GM18861 (cell line): ENCODE results near the gene LAYN.

Source experiments
- ATAC-seq: cut with Tn5 transposase; IDR thresholded peaks from one replicate; pipeline ENCODE4 v1.9.1; 2021; ENCODE audit not compliant: unreplicated experiment

LAYN gene, protein sequence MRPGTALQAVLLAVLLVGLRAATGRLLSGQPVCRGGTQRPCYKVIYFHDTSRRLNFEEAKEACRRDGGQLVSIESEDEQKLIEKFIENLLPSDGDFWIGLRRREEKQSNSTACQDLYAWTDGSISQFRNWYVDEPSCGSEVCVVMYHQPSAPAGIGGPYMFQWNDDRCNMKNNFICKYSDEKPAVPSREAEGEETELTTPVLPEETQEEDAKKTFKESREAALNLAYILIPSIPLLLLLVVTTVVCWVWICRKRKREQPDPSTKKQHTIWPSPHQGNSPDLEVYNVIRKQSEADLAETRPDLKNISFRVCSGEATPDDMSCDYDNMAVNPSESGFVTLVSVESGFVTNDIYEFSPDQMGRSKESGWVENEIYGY

DNA sequence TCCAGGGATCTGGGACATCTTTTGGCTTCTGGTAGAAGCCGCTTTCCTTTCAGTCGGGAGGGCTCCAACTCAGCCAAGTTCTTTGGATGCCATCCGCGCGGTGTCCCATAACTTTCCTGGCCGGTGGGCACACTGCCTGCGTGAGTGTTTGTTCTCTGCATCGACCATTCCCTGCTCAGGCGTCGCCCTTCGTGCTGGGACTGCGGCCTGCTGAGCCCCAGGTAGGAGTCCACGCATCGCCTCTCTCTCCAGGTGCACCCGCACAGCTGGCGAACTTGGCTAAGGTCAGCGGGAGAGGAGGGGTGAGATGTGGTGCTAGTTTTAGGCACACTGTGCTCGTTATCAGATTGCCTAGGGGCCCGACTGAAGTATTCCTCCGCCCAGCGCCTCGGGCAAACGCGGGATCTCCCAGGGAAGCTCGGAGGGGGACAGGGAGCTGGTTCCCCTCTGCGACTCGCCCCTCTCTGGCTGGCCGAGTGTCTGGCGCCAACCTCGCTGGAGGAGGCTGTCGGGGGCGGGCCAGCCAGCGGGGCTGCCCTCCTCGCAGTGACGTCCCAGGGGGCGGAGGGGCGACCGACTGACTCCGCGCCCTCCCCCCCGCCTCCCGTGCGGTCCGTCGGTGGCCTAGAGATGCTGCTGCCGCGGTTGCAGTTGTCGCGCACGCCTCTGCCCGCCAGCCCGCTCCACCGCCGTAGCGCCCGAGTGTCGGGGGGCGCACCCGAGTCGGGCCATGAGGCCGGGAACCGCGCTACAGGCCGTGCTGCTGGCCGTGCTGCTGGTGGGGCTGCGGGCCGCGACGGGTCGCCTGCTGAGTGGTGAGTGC is at the start of gene LAYN:
Gene LAYN (plus strand): TSS at position 607 of the 823 bp plus-strand sequence. CDS start 124 bp downstream, at position 731.
- no peak for ATAC-seq

DNA sequence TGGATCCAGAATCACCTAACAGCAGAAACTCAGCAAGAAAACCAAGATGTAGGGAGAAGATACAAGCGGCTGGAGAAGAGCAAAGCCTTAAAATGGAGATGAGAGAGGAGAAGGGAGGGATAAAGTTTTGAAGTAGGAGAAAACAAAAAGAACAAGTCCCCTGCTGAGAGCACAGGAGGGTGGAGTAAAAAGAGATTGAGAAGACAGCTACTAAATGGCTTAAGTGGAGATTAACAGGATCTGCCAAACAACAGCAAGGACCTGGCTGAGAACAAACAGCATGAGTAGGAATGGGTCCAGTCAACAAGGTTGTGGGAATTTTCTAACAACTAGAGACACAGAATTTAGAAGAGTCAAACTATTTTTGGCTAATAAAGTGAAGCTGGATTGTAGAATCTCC is 46.5 kb upstream of the LAYN start:
- ATAC-seq: no peak

DNA sequence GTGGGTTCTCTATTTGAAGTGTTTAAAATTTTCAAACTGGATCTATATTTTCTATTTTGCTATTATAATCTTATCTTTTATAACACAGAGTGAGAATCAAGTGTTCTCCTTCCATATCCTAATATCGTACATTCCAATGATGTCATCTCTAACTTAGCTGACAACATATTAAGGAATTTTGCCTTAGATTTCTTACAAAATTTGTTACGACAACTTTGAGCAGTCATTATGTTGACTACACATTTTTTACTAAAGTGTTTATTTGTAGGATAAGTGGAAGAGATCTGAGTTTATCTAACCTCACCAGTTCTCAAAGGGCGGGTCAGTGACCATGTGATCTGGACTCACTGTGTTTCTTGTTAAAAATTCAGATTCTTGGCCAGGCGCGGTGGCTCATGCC is 41.0 kb upstream of the LAYN start:
- ATAC-seq: no peak

DNA sequence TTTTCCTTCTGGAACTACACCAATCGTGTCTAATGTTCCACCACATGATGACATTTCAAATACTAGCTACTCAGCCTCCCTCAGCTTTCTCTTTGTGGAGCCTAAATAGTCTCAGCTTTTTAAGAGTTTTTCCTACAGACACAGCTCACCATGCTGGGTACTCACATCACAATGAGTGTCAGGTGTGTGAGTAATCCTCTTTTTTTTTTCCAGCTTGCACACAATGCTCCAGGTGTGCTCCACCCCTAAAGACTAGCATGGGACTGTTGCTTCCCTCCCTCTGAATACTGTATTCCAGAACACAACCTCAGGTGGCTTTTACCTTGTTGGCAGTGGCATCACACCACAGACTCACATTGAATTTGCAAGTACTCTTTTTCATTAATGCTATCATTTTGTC is 40.0 kb upstream of the LAYN start:
- no peak for ATAC-seq

DNA sequence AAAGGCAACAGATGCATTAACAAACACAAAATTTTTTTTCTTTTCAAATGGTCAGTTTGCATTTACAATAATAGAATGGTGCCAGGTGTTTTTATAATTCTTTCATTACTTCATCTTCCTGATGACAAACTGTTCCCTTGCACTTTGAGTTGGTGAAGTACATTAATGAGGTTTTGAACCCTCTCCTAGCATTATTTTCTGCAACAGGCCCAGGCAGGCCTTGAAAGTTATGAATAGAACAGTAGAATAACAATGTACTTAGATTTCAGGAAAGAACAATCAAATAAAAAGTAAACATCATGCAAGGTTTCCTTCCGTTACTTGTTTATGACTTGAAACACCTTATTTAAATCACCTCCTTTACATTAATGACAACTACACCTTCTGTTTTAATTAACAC is 37.9 kb upstream of the LAYN start:
- no peak for ATAC-seq

DNA sequence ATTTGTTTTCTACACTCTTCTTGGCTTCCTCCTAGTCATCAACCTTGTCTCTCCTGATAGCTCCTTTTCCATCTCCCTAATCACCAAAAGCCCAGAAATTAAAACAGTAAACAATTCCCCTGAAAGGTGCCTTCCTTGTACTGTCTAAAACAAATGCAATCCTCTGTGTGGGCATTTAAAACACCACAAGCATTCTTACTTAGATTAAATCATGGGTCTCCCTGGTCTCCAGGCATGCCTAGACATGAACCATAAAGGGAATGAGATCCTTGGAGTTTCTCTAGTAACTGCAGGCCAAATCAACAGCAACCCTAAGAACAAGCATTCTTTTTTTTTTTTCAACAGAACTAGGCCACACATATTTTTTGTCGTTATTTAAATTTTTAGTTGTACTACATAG is 30.2 kb upstream of the LAYN start:
- ATAC-seq: no peak

DNA sequence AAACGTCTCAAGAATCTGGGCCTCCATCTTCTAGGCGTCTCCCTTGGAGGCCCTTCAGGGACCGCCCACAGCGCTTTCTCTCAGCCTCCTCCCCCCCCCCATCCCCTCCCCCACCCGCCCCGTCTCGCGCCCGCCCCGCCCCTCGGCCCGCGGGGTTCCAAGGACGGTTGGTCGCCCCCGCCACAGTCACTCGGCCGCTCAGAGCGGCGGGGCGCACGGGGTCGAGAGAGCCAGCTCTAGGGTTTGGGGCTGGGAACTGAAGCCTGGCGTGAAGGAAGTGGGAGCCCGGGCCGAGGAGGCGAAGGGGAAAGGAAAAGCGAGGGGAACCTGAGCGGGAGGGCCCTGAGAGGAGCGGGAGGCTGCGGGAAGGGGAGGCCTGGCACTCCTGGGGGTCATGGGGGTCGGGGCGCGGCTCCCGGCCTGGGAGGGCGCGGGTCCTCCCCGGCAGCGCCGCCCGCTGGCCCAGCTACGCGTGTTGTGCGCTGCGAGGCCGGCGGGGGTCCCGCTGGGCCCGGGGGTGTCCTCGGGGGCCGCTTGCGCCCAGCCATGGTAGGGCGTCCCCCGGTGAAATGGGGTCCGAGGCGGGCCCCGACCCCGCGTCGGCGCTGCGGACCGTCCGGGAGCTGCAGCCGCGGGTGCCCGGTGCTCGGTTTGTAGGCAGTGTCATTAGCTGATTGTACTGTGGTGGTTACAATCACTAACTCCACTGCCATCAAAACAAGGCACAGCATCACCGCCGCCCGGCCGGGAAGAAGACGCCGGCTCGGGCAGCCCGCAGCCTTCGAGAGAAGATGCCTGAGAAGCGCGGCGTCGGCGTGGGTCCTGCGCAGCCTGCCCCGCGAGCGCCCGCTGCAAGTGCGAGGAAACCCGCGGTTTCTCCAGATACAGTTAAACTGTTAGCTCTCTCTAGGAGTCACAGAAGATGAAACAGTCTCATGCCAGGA is 28.0 kb upstream of the LAYN start, which contains the start of gene BTG4:
Gene BTG4 (minus strand): TSS at position 91 of the 944 bp plus-strand sequence. CDS start 13,610 bp downstream, outside the sequence.
- no peak for ATAC-seq

DNA sequence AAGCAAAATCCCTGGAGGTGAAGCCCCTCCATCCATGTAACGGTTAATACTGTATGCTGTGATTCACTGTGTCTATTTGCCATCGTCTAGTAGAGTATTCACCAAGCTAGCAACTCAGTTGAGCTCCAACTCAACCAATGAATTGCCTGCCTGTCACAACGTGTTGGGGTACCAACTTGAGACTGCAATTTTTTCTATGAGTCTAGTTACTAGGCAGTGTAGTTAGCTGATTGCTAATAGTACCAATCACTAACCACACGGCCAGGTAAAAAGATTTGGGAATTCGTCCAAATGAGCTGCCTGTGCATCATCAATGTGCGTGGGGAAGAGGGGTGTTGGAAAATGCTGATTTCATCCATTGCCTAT is 27.3 kb upstream of the LAYN start:
- no peak for ATAC-seq

DNA sequence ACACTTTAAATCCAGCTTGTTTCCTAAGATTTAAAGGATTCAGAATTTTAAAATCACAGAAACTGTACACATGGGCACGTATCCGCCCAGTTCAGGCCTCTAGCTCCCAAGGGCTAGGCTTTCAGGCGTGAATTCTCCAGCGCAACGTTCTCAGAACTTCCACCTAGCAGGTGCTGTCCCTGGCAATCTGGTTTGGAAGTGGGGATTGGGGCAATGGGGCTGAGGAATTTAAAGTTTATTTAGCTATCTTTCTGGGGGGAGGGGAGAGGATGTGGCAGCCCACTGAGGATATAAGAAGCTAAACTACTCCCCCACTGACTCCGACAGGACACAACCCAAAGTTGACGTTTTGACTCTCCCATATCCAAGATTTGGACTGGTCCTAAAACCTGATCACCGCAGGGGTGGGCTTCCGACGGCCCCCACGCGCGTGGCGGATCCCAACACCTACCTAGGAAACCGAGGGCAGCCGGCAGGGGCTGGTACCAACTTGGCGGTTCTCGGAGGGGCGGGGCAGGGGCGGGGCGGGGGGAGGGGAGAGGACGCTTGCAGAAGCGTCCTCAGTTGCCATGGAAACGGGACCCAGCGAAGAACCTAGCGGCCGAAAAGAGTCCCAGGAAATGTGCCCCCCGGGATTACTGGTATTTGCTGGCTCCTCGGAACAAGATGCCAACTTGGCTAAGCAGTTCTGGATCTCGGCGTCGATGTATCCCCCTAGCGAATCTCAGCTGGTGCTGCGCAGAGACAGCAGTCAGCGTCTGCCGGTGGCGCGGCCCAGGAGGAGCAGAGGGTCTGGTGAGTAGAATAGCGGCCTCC is 26.1 kb upstream of the LAYN start, which contains the start of gene HOATZ:
Gene HOATZ (plus strand): TSS at position 563 of the 816 bp plus-strand sequence. CDS start 7 bp downstream, at position 570.
- ATAC-seq: no peak

DNA sequence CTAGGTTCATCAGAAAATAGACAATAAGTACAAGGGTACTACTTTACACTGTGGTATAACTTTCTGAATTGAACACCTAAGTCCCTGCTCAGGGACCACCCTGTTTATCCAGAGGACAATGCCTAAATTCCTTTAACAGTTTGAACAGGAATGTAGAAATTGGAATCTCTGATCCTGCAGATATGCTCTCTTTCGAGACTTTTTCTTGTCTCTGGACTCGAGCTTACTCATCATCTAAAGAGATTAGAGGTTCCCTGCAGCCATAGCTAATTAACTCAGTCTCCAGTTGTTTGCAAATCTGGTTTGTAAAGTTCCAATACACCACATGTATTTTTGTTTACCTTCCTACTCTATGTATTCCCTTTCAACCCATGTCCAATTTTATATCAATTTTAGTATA is 24.9 kb upstream of the LAYN start:
- no peak for ATAC-seq

DNA sequence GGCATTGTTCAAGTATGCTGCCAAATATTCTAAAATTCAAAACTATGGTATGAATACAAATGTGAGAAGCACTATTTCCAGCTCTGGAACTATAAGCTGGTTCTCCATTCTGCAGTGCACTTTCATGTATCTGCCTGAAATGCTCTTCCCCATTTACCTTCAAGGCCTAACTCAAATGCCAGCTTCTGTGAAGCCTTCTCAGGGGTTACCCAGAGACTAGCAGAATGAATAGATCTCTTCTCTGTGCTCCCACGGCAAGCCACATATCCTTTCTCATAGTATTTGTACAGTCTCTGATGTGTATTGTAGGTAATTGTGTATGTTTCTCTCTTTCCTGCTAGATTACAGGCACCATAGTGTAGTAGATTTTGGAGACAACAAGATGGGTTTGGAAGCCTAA is 21.9 kb upstream of the LAYN start:
- ATAC-seq: no peak

DNA sequence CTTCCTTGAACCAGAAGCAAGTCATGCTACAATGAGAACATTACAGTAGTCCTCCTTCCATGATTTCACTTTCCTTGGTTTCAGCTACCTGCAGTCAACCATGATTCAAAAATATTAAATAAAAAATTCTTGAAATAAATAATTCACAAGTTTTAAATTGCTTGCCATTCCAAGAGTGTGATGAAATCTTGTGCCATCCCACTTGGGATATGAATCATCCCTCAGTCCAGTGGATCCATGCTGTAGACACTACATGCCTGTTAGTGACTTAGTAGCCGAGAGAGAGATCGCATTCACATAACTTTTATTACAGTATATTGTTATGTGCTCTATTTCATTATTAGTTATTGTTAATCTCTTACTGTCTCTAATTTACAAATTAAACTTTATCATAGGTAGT is 20.0 kb upstream of the LAYN start:
- ATAC-seq: no peak

DNA sequence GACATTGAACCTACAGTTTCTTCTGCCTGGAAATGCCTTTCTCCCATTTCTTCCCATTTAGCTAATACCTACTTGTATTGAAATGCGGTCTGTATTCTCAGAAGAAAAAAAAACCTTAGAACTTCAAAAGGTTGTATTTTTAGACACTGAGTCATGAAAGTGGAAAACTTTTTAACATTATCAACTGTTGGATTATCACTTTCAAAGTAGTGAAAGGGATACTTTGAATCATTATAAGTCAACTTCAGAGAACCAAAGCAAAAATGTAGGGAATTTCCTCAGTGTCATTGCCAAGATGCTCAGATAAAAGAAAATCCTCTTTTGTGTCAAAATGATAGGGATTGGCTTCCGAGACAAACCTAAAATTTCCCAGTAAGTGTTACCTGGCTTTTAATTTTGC is 19.4 kb upstream of the LAYN start:
- no peak for ATAC-seq

DNA sequence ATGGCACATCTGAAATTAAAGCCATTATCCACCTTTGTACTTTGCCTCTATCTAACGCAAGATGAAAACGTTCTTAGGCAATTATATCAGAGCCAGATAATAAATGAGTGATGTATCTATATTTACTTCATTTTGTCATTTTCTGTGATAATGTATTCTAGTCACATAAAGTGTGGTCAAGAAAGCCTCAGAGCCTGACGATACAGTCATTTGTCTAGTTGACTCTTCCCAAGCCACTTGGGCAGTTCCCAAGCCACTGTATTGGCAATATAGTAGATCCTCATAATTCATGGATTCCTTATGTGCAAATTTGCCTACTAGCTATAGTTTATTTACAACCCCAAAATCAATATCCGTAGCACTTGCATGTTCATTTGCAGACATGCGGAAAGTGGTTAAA is 18.1 kb upstream of the LAYN start:
- ATAC-seq: no peak

DNA sequence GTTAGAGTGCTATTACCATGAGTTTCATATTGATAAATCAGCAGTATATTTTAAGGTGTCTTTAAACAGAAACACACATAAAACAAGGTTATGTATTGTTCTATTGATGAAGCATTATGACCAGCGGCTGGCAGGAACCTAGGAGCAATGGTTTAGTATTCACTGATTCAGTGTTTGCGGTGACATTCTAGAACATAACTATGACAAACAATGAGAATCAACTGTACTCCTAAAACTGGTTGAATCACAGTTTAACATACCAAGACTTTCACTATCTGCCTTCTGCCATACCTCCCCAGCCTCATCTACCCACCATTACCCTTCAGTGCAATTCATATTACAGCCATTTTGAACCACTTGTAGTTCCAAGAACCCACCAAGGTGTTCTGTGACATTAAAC is 17.2 kb upstream of the LAYN start:
- ATAC-seq: no peak

DNA sequence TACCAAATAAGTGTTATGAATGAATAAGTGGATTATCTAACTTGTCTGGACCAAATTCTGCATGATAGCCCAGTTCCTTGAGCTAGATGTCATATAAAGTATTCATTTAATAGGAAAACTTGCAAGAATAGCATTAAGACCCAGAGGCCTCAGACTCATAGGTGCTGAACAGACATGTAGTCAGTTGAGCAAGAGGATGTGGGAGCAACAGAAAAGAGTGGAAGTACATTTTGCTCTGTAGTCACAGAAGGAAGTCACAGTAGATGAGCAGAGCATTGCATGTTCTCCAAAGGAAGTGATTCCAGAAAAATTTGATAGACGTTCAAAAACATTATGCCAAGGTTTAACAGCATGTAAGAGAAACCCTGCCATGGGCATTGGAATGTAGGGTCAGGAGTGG is 16.5 kb upstream of the LAYN start:
- no peak for ATAC-seq

DNA sequence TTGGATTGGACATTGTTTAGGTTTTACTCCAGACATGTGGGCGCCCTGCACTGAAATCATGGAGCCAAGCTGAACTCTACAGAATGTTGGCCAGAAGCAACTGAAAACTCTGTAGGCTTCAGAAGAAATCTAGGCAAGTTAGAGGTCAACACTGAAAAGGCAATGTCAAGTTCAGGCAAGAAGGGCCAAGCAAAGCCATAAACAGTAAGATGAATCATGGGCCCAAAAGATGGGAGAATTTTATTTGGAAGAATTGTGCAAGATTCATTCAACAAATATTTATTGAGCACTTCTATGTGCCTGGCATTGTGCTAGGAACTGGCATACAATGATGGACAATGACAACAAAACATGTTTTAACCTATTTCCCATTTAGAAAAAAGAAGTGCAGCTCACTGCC is 15.1 kb upstream of the LAYN start:
- ATAC-seq: no peak

DNA sequence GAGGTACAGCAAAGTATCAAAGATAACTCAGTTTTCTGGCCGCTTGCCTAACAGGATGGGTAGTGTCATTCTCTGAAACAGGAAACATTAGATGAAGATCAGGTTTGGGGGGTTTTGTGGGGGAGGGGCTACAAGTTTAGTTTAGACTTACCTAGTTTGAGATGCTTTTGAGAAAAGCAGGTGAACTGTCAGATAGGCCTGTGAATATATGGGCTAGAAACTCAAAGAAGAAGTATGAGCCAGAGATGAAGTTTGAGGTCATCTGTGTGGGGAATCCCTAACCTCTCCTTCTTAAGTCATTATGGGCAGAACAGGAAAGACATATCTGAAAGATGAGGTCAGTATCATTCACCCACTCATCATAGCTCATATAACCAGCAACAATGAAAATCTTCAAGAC is 14.0 kb upstream of the LAYN start:
- ATAC-seq: no peak

DNA sequence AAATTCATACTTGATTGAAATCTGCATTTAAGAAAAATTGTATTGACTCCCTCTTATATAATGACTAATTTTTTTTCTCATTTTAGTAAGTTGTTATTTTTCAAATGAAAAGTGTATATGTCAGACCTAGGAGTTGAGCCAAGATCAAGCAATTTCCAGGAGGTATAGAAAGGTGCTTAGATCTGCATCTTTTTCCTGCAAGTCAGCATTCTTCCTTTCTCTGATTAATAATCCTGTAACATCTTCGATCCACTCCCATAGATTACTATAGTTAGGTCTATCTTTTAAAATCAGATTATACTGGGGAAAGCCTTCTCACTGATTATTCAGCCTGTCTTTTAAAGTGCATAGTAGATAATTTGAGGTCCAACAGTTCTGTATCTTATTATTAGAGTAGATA is 13.2 kb upstream of the LAYN start:
- ATAC-seq: no peak

DNA sequence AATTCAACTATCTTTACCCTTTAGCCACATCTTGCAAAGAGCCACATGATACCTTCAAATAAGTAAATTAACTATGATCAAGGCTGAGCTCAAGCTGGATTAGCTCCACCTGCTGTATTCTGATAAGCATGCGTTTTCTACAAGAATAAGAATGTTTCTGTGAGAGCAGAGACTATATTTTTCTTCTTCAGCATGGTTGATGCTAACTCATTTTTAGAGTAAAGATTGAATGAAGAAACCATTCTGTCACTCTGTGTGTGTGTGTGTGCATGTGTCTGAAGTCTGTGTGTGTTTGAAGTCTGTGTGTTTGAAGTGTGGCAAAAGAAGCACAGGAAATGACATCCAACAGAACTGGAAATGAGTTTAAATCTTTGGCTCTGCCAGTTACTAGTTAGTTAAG is 12.0 kb upstream of the LAYN start:
- ATAC-seq: no peak
